ENCODE data around the gene C5. TPM values are rescaled to one million over a fixed set of nuclear protein-coding genes. Genes with fewer than 3 reads are reported as not detected.

Gene C5
- total and polyA plus RNA-seq, 9 of the 15 experiments (the other 6 are each of a cell fraction or from before 2014, with no cell fraction given): 0.08 to 0.91 (median 0.42) TPM

- no peak for TF ChIP-seq PYGO2 (tag; IDR thresholded peaks at IDR 0.05)
- TF ChIP-seq BRD4 (IDR thresholded peaks at IDR 0.05): no peak
Observed at GRCh38 chr9:120997502-120997901, 52.6 kb downstream of the C5 start (continued).

GRCh38 chr9:120996409-120996808, 53.7 kb downstream of the C5 start:
- Histone ChIP-seq H3K27me3 (ENCODE audit: control insufficient read depth in 2 of 2, insufficient read depth in 2 of 2, low read length in 2 of 2) (no peaks in the 10 kb centered on the region), H4K20me1 (replicated peaks; ENCODE audit: control insufficient read depth, insufficient read depth, low read length) (no peaks in the 10 kb centered on the region), H3K9me1 (ENCODE audit: control insufficient read depth, insufficient read depth, low read length) (no peaks in the 10 kb centered on the region), H3K4me3 (no peak overlapping the region), H2AFZ (ENCODE audit: low read depth, low read length) (no peak overlapping the region), H3K9ac (ENCODE audit: insufficient read depth in 1 of 2, low read depth in 2 of 2, low read length in 2 of 2) (no peak overlapping the region), H3K4me2 (ENCODE audit: insufficient read depth, low read length) (no peak overlapping the region), H3K27ac (ENCODE audit: extremely low read depth, low read depth, low read length) (no peak overlapping the region), H3K9me3 (replicated peaks; ENCODE audit: control insufficient read depth, insufficient read depth, low read depth, low read length) (no peaks in the 10 kb centered on the region), H3K36me3 (ENCODE audit: control insufficient read depth, insufficient read depth, low read length) (no peaks in the 10 kb centered on the region), H3K79me2 (ENCODE audit: control insufficient read depth, insufficient read depth, low read length) (no peaks in the 10 kb centered on the region), H3K4me1 (replicated peaks in 1 of 2; ENCODE audit: control insufficient read depth in 2 of 2, insufficient read depth in 2 of 2, low read length in 2 of 2) (no peaks in the 10 kb centered on the region)
- FAIRE-seq: peak; percentile 70
- ATAC-seq: no peak
- in situ Hi-C loops (cut with MboI): no loop called here
- ChIA-PET CTCF (ENCODE audit: low intra/inter-chr PET ratio) (no interaction called here), POLR2A (interaction anchor here (0.8 kb wide), 1 partner anchor 18 kb away, joined by 3 read pairs; no protein-coding TSS in a partner anchor)
- WGBS (ENCODE audit: insufficient coverage, low coverage, missing lambda C conversion rate): 7% methylated on average over 3 of the region's 3 CpGs
- intact Hi-C loops (cut with micrococcal nuclease): no loop called here
- no peak for DNase-seq (ENCODE audit: extremely low read depth in 1 of 4, low spot score in 3 of 4)
- TF ChIP-seq MYC (IDR thresholded peaks at IDR 0.05; ENCODE audit: low read depth, low read length): no peak
- TF ChIP-seq MYC (CRISPR knock-in tag; IDR thresholded peaks at IDR 0.05; ENCODE audit: borderline replicate concordance, low read depth): no peak
- no peak for TF ChIP-seq ZNF512 (tag; IDR thresholded peaks at IDR 0.05)
- TF ChIP-seq CHAMP1 (IDR thresholded peaks at IDR 0.05): no peak
- peak; percentile 51 for TF ChIP-seq RBM25 (IDR thresholded peaks at IDR 0.05; ENCODE audit: low read depth, low read length, severe bottlenecking)
- TF ChIP-seq BCOR (IDR thresholded peaks at IDR 0.05): peak; percentile 29; the same call in 1 of the 2 replicates
- BruUV-seq (replicated peaks): no TSS peak
